HG03097 (cell line): ENCODE results near the gene NTNG1.

ENCODE experiments used
- ATAC-seq: cut with Tn5 transposase; IDR thresholded peaks from one replicate; pipeline ENCODE4 v1.9.1; 2021; ENCODE audit not compliant: unreplicated experiment, low FRiP score

NTNG1 gene

GRCh38 chr1:107389410-107390396 lies 248.9 kb downstream of the NTNG1 start:
- no peak for ATAC-seq

- no peak for ATAC-seq
These were observed 253.5 kb downstream of the NTNG1 start for GRCh38 chr1:107394301-107394700.

- ATAC-seq = no peak
These were observed 260.9 kb downstream of the NTNG1 start for GRCh38 chr1:107401704-107402103.

GRCh38 chr1:107404756-107405155 lies 263.9 kb downstream of the NTNG1 start:
- no peak for ATAC-seq

GRCh38 chr1:107405236-107405635 lies 264.4 kb downstream of the NTNG1 start:
- ATAC-seq = no peak

GRCh38 chr1:107407011-107407410 lies 266.2 kb downstream of the NTNG1 start:
- ATAC-seq = no peak

- ATAC-seq = no peak
These were observed 272.7 kb downstream of the NTNG1 start for GRCh38 chr1:107413546-107413945.

- no peak for ATAC-seq
These were observed 273.1 kb downstream of the NTNG1 start for GRCh38 chr1:107413951-107414350.

- ATAC-seq = no peak
These were observed 273.7 kb downstream of the NTNG1 start for GRCh38 chr1:107414550-107414949.

GRCh38 chr1:107415241-107415640 lies 274.4 kb downstream of the NTNG1 start:
- no peak for ATAC-seq

GRCh38 chr1:107419003-107419402 lies 278.2 kb downstream of the NTNG1 start:
- no peak for ATAC-seq

- no peak for ATAC-seq
These were observed 282.1 kb downstream of the NTNG1 start for GRCh38 chr1:107422901-107423300.

- peak; percentile 81 for ATAC-seq
These were observed 289.8 kb downstream of the NTNG1 start for GRCh38 chr1:107430540-107431228.

- no peak for ATAC-seq
These were observed 291.3 kb downstream of the NTNG1 start for GRCh38 chr1:107432108-107432507.

GRCh38 chr1:107433068-107433467 lies 292.2 kb downstream of the NTNG1 start:
- ATAC-seq = no peak

- ATAC-seq = no peak
These were observed 293.0 kb downstream of the NTNG1 start for GRCh38 chr1:107433635-107434360.

GRCh38 chr1:107434361-107434693 lies 293.5 kb downstream of the NTNG1 start:
- ATAC-seq = no peak

GRCh38 chr1:107436552-107437241 lies 295.9 kb downstream of the NTNG1 start:
- ATAC-seq = no peak

GRCh38 chr1:107439567-107439966 lies 298.7 kb downstream of the NTNG1 start:
- no peak for ATAC-seq

GRCh38 chr1:107442551-107442950 lies 301.7 kb downstream of the NTNG1 start:
- ATAC-seq = no peak

GRCh38 chr1:107443027-107443426 lies 302.2 kb downstream of the NTNG1 start:
- ATAC-seq = no peak
